HepG2 (cell line): Measurements from ENCODE around the gene DPY19L1. TPM values are rescaled to one million over a fixed set of nuclear protein-coding genes. Genes with fewer than 3 reads are reported as not detected.
A peak's percentile ranks its signal among the peaks of the same experiment; 100 is the strongest.

ENCODE experiments used
- BORCS8-MEF2B ChIP-seq: sonication (generic); formaldehyde crosslinking; IDR thresholded peaks from 2 replicates; pipeline ENCODE4 v1.8.0; 2022; ENCODE audit warnings: mild to moderate bottlenecking, missing genetic modification reagents
- HIVEP1 ChIP-seq: sonication (generic); formaldehyde crosslinking; IDR thresholded peaks from 2 replicates; pipeline ENCODE4 v1.4.0; 2020; ENCODE audit warnings: mild to moderate bottlenecking, missing genetic modification reagents
- KDM3A ChIP-seq: IDR thresholded peaks from 2 replicates; pipeline ENCODE4 v1.6.1; 2018; ENCODE audit warnings: low read depth, missing compliant biosample characterization
- KLF16 ChIP-seq, 2 experiments: sonication (generic) in 1 of 2; formaldehyde crosslinking in 1 of 2; IDR thresholded peaks; 2 replicates each; pipeline versions ENCODE4 v1.6.1 to v1.8.0; 2016 to 2023; ENCODE audit warnings: missing genetic modification reagents in 2 of 2, missing compliant biosample characterization in 1 of 2
- MBD4 ChIP-seq: IDR thresholded peaks from 2 replicates; pipeline ENCODE4 v1.6.1; 2012; ENCODE audit warnings: low read length, inconsistent platforms, borderline replicate concordance
- NFYC ChIP-seq: IDR thresholded peaks from 2 replicates; pipeline ENCODE4 v1.6.1; 2016; ENCODE audit warnings: missing genetic modification reagents, missing compliant biosample characterization
- ONECUT2 ChIP-seq: sonication (generic); formaldehyde crosslinking; IDR thresholded peaks from 2 replicates; pipeline ENCODE4 v1.4.0; 2020; ENCODE audit warnings: missing genetic modification reagents
- PAF1 ChIP-seq: IDR thresholded peaks from 2 replicates; pipeline ENCODE4 v1.6.1; 2016; ENCODE audit warnings: missing genetic modification reagents, missing compliant biosample characterization
- PAWR ChIP-seq: sonication (generic); formaldehyde crosslinking; IDR thresholded peaks from 2 replicates; pipeline ENCODE4 v1.4.0; 2020; ENCODE audit warnings: missing genetic modification reagents, mild to moderate bottlenecking, borderline replicate concordance
- PRPF4 ChIP-seq: fragments of 200-400 bp; formaldehyde crosslinking; IDR thresholded peaks from 2 replicates; pipeline ENCODE4 v1.6.1; 2016; ENCODE audit warnings: low read length, low read depth; ENCODE audit not compliant: poor library complexity, severe bottlenecking
- RBM39 ChIP-seq: fragments of 200-400 bp; formaldehyde crosslinking; IDR thresholded peaks from one replicate; pipeline ENCODE4 v1.6.1; 2018; ENCODE audit warnings: antibody characterized with exemption, mild to moderate bottlenecking, low read depth, low read length; ENCODE audit not compliant: poor library complexity, severe bottlenecking
- TOPORS ChIP-seq: sonication (generic); formaldehyde crosslinking; IDR thresholded peaks from 2 replicates; pipeline ENCODE4 v1.8.0; 2023; ENCODE audit warnings: mild to moderate bottlenecking, missing genetic modification reagents
- ZFP90 ChIP-seq: sonication (generic); formaldehyde crosslinking; IDR thresholded peaks from 2 replicates; pipeline ENCODE4 v1.8.0; 2022; ENCODE audit warnings: missing genetic modification reagents, mild to moderate bottlenecking, inconsistent platforms, borderline replicate concordance
- ZMYM2 ChIP-seq: sonication (generic); formaldehyde crosslinking; IDR thresholded peaks from 2 replicates; pipeline ENCODE4 v1.8.0; 2022; ENCODE audit warnings: mild to moderate bottlenecking, missing genetic modification reagents
- ZNF260 ChIP-seq: sonication (generic); formaldehyde crosslinking; IDR thresholded peaks from 2 replicates; pipeline ENCODE4 v1.4.0; 2020; ENCODE audit warnings: missing genetic modification reagents, low read depth, mild to moderate bottlenecking, borderline replicate concordance
- ZNF441 ChIP-seq: sonication (generic); formaldehyde crosslinking; IDR thresholded peaks from 2 replicates; pipeline ENCODE4 v1.7.0; 2021; ENCODE audit warnings: missing genetic modification reagents, borderline replicate concordance
- ZNF567 ChIP-seq: sonication (generic); formaldehyde crosslinking; IDR thresholded peaks from 2 replicates; pipeline ENCODE4 v1.8.1; 2023; ENCODE audit warnings: mild to moderate bottlenecking, missing genetic modification reagents, borderline replicate concordance
- ZNF652 ChIP-seq: IDR thresholded peaks from 2 replicates; pipeline ENCODE4 v1.6.1; 2016; ENCODE audit warnings: low read depth, borderline replicate concordance
- ZNF713 ChIP-seq: sonication (generic); formaldehyde crosslinking; IDR thresholded peaks from 2 replicates; pipeline ENCODE4 v1.4.0; 2020; ENCODE audit warnings: mild to moderate bottlenecking, missing genetic modification reagents
- ZZZ3 ChIP-seq: sonication (generic); formaldehyde crosslinking; IDR thresholded peaks from 2 replicates; pipeline ENCODE4 v1.4.0; 2020; ENCODE audit warnings: missing genetic modification reagents, mild to moderate bottlenecking, borderline replicate concordance
- polyA plus RNA-seq, 8 experiments: library from polyadenylated mRNA; depleted of rRNA in 3 of 8; stranded (reverse) in 7 of 8; unstranded in 1 of 8; fragments of >200 nt; fragmentation: Illumina TruSeq in 4 of 8; extraction: Trizol in 4 of 8; gene quantifications; 2 replicates each; pipeline versions ENCODE4 v1.2.1 to v1.2.3, GENCODE V29; 2011 to 2016; ENCODE audit warnings: low read depth in 4 of 8, missing spikeins in 1 of 8, mixed read lengths in 1 of 8; ENCODE audit not compliant: insufficient read depth in 1 of 8
- total RNA-seq, 5 experiments: library from RNA; depleted of rRNA; stranded (reverse); fragments of >200 nt; fragmentation: Illumina TruSeq; extraction: Trizol; gene quantifications; 2 replicates each; pipeline ENCODE4 v1.2.3, GENCODE V29; 2016; ENCODE audit warnings: low read depth in 1 of 5
- TF ChIP-seq, protein P1 (sequence below): IDR thresholded peaks from 2 replicates; pipeline ENCODE4 v1.6.1; 2016; ENCODE audit warnings: control low read depth
- TF ChIP-seq, protein P2 (sequence below), 2 experiments: sonication (generic) in 1 of 2; formaldehyde crosslinking in 1 of 2; IDR thresholded peaks; 2 replicates each; pipeline versions ENCODE4 v1.4.0 to v1.6.1; 2018 to 2020; ENCODE audit warnings: missing genetic modification reagents in 2 of 2, borderline replicate concordance in 1 of 2, low read depth in 1 of 2, mild to moderate bottlenecking in 1 of 2, missing biosample characterization in 1 of 2
- TF ChIP-seq, protein P3 (sequence below): sonication (generic); formaldehyde crosslinking; IDR thresholded peaks from 2 replicates; pipeline ENCODE4 v1.9.0; 2022; ENCODE audit warnings: missing genetic modification reagents, mild to moderate bottlenecking, borderline replicate concordance
- TF ChIP-seq, protein P4 (sequence below): sonication (generic); formaldehyde crosslinking; IDR thresholded peaks from 2 replicates; pipeline ENCODE4 v1.4.0; 2020; ENCODE audit warnings: mild to moderate bottlenecking, low read depth, missing genetic modification reagents
- TF ChIP-seq, protein P5 (sequence below): sonication (generic); formaldehyde crosslinking; IDR thresholded peaks from 2 replicates; pipeline ENCODE4 v1.5.0; 2020; ENCODE audit warnings: mild to moderate bottlenecking, missing genetic modification reagents

Gene DPY19L1
- total and polyA plus RNA-seq, 2 of the 13 experiments (the other 11 are each of a cell fraction or from before 2014, with no cell fraction given) = 18.9 to 32.6 TPM

DNA sequence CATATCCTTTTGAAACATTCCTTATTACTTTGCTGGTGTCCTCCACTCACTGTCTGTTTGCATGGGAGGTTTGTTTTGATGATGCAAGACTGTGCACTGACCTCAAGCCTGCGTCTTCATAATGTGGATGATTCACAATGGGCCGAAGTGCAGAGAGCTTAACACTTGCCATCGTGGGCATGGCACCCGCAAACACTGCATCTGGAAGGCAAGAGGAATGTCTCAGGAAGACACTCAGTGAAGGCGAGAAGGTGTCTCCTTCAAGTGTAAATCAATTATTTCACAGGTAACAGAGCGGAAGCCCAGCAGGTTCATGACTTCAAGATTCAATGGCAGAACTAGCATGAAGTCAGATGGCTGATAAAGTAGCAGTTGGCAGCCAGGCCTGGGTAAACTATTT, 98.1 kb downstream of the DPY19L1 start (continued):
- no peak; the same call in 1 of the 2 replicates for TF ChIP-seq NFYC (CRISPR knock-in tag)
- TF ChIP-seq, protein P1, sequence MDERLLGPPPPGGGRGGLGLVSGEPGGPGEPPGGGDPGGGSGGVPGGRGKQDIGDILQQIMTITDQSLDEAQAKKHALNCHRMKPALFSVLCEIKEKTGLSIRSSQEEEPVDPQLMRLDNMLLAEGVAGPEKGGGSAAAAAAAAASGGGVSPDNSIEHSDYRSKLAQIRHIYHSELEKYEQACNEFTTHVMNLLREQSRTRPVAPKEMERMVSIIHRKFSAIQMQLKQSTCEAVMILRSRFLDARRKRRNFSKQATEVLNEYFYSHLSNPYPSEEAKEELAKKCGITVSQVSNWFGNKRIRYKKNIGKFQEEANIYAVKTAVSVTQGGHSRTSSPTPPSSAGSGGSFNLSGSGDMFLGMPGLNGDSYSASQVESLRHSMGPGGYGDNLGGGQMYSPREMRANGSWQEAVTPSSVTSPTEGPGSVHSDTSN = no peak
- TF ChIP-seq, protein P2, sequence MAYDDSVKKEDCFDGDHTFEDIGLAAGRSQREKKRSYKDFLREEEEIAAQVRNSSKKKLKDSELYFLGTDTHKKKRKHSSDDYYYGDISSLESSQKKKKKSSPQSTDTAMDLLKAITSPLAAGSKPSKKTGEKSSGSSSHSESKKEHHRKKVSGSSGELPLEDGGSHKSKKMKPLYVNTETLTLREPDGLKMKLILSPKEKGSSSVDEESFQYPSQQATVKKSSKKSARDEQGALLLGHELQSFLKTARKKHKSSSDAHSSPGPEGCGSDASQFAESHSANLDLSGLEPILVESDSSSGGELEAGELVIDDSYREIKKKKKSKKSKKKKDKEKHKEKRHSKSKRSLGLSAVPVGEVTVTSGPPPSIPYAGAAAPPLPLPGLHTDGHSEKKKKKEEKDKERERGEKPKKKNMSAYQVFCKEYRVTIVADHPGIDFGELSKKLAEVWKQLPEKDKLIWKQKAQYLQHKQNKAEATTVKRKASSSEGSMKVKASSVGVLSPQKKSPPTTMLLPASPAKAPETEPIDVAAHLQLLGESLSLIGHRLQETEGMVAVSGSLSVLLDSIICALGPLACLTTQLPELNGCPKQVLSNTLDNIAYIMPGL (CRISPR knock-in tag; IDR thresholded peaks at IDR 0.05; ENCODE audit: borderline replicate concordance in 1 of 2, low read depth in 1 of 2) = no peak
- TF ChIP-seq ZZZ3 (CRISPR knock-in tag) = no peak
- TF ChIP-seq PAWR (CRISPR knock-in tag) = no peak
- TF ChIP-seq KDM3A (CRISPR knock-in tag) = peak; percentile 44; the same call in 1 of the 2 replicates
- TF ChIP-seq, protein P3, sequence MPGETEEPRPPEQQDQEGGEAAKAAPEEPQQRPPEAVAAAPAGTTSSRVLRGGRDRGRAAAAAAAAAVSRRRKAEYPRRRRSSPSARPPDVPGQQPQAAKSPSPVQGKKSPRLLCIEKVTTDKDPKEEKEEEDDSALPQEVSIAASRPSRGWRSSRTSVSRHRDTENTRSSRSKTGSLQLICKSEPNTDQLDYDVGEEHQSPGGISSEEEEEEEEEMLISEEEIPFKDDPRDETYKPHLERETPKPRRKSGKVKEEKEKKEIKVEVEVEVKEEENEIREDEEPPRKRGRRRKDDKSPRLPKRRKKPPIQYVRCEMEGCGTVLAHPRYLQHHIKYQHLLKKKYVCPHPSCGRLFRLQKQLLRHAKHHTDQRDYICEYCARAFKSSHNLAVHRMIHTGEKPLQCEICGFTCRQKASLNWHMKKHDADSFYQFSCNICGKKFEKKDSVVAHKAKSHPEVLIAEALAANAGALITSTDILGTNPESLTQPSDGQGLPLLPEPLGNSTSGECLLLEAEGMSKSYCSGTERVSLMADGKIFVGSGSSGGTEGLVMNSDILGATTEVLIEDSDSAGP = no peak
- TF ChIP-seq PRPF4 = no peak
- no peak for TF ChIP-seq ZNF713
- no peak for TF ChIP-seq PAF1 (CRISPR knock-in tag)
- TF ChIP-seq, protein P4, sequence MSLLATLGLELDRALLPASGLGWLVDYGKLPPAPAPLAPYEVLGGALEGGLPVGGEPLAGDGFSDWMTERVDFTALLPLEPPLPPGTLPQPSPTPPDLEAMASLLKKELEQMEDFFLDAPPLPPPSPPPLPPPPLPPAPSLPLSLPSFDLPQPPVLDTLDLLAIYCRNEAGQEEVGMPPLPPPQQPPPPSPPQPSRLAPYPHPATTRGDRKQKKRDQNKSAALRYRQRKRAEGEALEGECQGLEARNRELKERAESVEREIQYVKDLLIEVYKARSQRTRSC (CRISPR knock-in tag) = no peak
- TF ChIP-seq ZNF441 (CRISPR knock-in tag) = no peak
- TF ChIP-seq MBD4 = no peak
- TF ChIP-seq ZNF567 (CRISPR knock-in tag) = no peak
- peak in 1 of 2 experiments; percentile 68; a peak in 1 of 4 replicates for TF ChIP-seq KLF16 (CRISPR knock-in tag; IDR thresholded peaks at IDR 0.05)
- no peak for TF ChIP-seq HIVEP1 (CRISPR knock-in tag)
- no peak for TF ChIP-seq ZMYM2 (CRISPR knock-in tag)
- no peak; the same call in 1 of the 2 replicates for TF ChIP-seq BORCS8-MEF2B
- TF ChIP-seq, protein P5, sequence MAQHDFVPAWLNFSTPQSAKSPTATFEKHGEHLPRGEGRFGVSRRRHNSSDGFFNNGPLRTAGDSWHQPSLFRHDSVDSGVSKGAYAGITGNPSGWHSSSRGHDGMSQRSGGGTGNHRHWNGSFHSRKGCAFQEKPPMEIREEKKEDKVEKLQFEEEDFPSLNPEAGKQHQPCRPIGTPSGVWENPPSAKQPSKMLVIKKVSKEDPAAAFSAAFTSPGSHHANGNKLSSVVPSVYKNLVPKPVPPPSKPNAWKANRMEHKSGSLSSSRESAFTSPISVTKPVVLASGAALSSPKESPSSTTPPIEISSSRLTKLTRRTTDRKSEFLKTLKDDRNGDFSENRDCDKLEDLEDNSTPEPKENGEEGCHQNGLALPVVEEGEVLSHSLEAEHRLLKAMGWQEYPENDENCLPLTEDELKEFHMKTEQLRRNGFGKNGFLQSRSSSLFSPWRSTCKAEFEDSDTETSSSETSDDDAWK (CRISPR knock-in tag) = no peak
- no peak for TF ChIP-seq ONECUT2 (CRISPR knock-in tag)
- TF ChIP-seq ZNF260 (CRISPR knock-in tag) = no peak
- no peak for TF ChIP-seq RBM39
- TF ChIP-seq ZFP90 = no peak
- no peak for TF ChIP-seq TOPORS (CRISPR knock-in tag)
- TF ChIP-seq ZNF652 = no peak
